H1 (cell line): ENCODE results near the gene ZNF595. TPM values are rescaled to one million over a fixed set of nuclear protein-coding genes. Genes with fewer than 3 reads are reported as not detected.

Experiments
- CTCF ChIA-PET: fragments of 300-600 bp; sonication (Branson Sonifier 250); formaldehyde crosslinking; loops from one replicate; lab custom pipeline; 2021; ENCODE audit not compliant: partially characterized antibody; lab: Charles Lee
- POLR2A ChIA-PET: fragments of 300-600 bp; sonication (Branson Sonifier 250); formaldehyde crosslinking; loops from one replicate; lab custom pipeline; 2021; ENCODE audit warnings: inconsistent platforms; ENCODE audit not compliant: partially characterized antibody; lab: Charles Lee
- DNase-seq, 2 experiments: peaks; one replicate each; pipeline versions ENCODE4 v3.0.0 to v3.0.0-alpha.2; 2010 to 2022; ENCODE audit warnings: low spot score in 2 of 2, low read depth in 1 of 2, mixed read lengths in 1 of 2
- FAIRE-seq: peaks from 2 replicates; lab custom pipeline; 2011; peaks lifted over from hg19 to GRCh38; lab: Jason Lieb, UNC
- H2AFZ ChIP-seq: 2 replicates; pipeline ENCODE4 v1.8.1; 2012; ENCODE audit warnings: low read length, inconsistent platforms
- H2AK5ac ChIP-seq: 2 replicates; pipeline ENCODE4 v1.6.1; 2013; ENCODE audit warnings: low read depth, low read length
- H2BK120ac ChIP-seq: replicated peaks from 2 replicates; pipeline ENCODE3; 2013; ENCODE audit warnings: low read depth, low read length, inconsistent platforms
- H2BK12ac ChIP-seq: 2 replicates; pipeline ENCODE4 v1.6.1; 2013; ENCODE audit warnings: low read depth, low read length
- H2BK15ac ChIP-seq: 2 replicates; pipeline ENCODE4 v1.6.1; 2013; ENCODE audit warnings: low read length
- H2BK20ac ChIP-seq: 2 replicates; pipeline ENCODE4 v1.6.1; 2013; ENCODE audit warnings: low read length
- H2BK5ac ChIP-seq: 2 replicates; pipeline ENCODE4 v1.6.1; 2013; ENCODE audit warnings: low read depth, low read length
- H3K14ac ChIP-seq: 2 replicates; pipeline ENCODE4 v1.6.1; 2013; ENCODE audit warnings: inconsistent platforms; ENCODE audit not compliant: insufficient read length
- H3K18ac ChIP-seq: 2 replicates; pipeline ENCODE4 v1.6.1; 2013; ENCODE audit warnings: low read length; ENCODE audit errors: extremely low read depth
- H3K23ac ChIP-seq: 2 replicates; pipeline ENCODE4 v1.6.1; 2013; ENCODE audit warnings: inconsistent platforms; ENCODE audit not compliant: insufficient read length
- H3K23me2 ChIP-seq: 2 replicates; pipeline ENCODE4 v1.6.1; 2013; ENCODE audit warnings: low read depth, low read length
- H3K27ac ChIP-seq: 2 replicates; pipeline ENCODE4 v1.6.1; 2011; ENCODE audit warnings: low read depth, low read length, inconsistent platforms
- H3K27me3 ChIP-seq, 4 experiments: replicated peaks in 1 of 4; 1 replicate in 1 of 4; 2 replicates in 3 of 4; pipeline versions ENCODE4 v1.6.1 to v1.8.1; 2011 to 2013; ENCODE audit warnings: low read length in 3 of 4, mild to moderate bottlenecking in 3 of 4, inconsistent platforms in 2 of 4, mixed read lengths in 2 of 4, moderate library complexity in 1 of 4; ENCODE audit not compliant: control insufficient read depth in 3 of 4, insufficient read depth in 3 of 4; ENCODE audit errors: extremely low read depth in 1 of 4
- H3K36me3 ChIP-seq, 4 experiments: 2 replicates each; pipeline versions ENCODE4 v1.6.1 to v1.8.1; 2011 to 2013; ENCODE audit warnings: mild to moderate bottlenecking in 4 of 4, low read length in 3 of 4, moderate library complexity in 2 of 4, control low read depth in 1 of 4, inconsistent platforms in 1 of 4; ENCODE audit not compliant: insufficient read depth in 4 of 4, control insufficient read depth in 2 of 4
- H3K4ac ChIP-seq: replicated peaks from 2 replicates; pipeline ENCODE3; 2013; ENCODE audit warnings: low read length, low read depth, mixed read lengths, inconsistent platforms; ENCODE audit not compliant: insufficient read length
- H3K4me1 ChIP-seq, 4 experiments: replicated peaks in 1 of 4; 1 replicate in 1 of 4; 2 replicates in 3 of 4; pipeline versions ENCODE4 v1.6.1 to v1.8.1; 2011 to 2013; ENCODE audit warnings: low read length in 3 of 4, inconsistent platforms in 2 of 4, mixed read lengths in 1 of 4; ENCODE audit not compliant: insufficient read depth in 4 of 4, control insufficient read depth in 3 of 4
- H3K4me2 ChIP-seq, 2 experiments: 2 replicates each; pipeline versions ENCODE4 v1.6.1 to v1.8.1; 2011 to 2013; ENCODE audit warnings: low read depth in 2 of 2, low read length in 2 of 2, control low read depth in 1 of 2, inconsistent platforms in 1 of 2, mild to moderate bottlenecking in 1 of 2; ENCODE audit not compliant: insufficient read depth in 1 of 2
- H3K4me3 ChIP-seq, 4 experiments: fragments of 200-600, 300-600 bp in 1 of 4; sonication (generic), shearing (Covaris generic), sonication (Bioruptor Twin) in 1 of 4; 2 replicates each; pipeline versions ENCODE4 v1.5.1 to v1.8.1; 2011 to 2016; ENCODE audit warnings: low read length in 4 of 4, low read depth in 3 of 4, control low read depth in 2 of 4, inconsistent platforms in 2 of 4, mild to moderate bottlenecking in 2 of 4, mixed read lengths in 1 of 4, moderate library complexity in 1 of 4; ENCODE audit not compliant: insufficient read depth in 2 of 4; ENCODE audit errors: extremely low read depth in 1 of 4
- H3K56ac ChIP-seq: replicated peaks from 2 replicates; pipeline ENCODE3; 2013; ENCODE audit warnings: low read depth, mild to moderate bottlenecking, mixed read lengths, low read length, inconsistent platforms; ENCODE audit not compliant: insufficient read length
- H3K79me1 ChIP-seq: 2 replicates; pipeline ENCODE4 v1.6.1; 2013; ENCODE audit warnings: low read depth, low read length, control low read depth
- H3K79me2 ChIP-seq, 2 experiments: 2 replicates each; pipeline versions ENCODE4 v1.6.1 to v1.8.1; 2012 to 2013; ENCODE audit warnings: low read length in 2 of 2, mild to moderate bottlenecking in 2 of 2, inconsistent platforms in 1 of 2; ENCODE audit not compliant: insufficient read depth in 2 of 2, control insufficient read depth in 1 of 2
- H3K9ac ChIP-seq, 4 experiments: replicated peaks in 1 of 4; 1 replicate in 1 of 4; 2 replicates in 3 of 4; pipeline versions ENCODE4 v1.6.1 to v1.8.1; 2011 to 2013; ENCODE audit warnings: low read depth in 3 of 4, low read length in 3 of 4, control low read depth in 2 of 4, mild to moderate bottlenecking in 2 of 4, moderate library complexity in 2 of 4, inconsistent platforms in 1 of 4; ENCODE audit errors: extremely low read depth in 1 of 4
- H3K9me3 ChIP-seq, 2 experiments: 2 replicates each; pipeline versions ENCODE4 v1.6.1 to v1.8.1; 2012 to 2013; ENCODE audit warnings: mild to moderate bottlenecking in 2 of 2, moderate library complexity in 2 of 2, control low read depth in 1 of 2, inconsistent platforms in 1 of 2, low read depth in 1 of 2, low read length in 1 of 2, mixed read lengths in 1 of 2; ENCODE audit not compliant: insufficient read depth in 2 of 2
- H4K20me1 ChIP-seq, 2 experiments: replicated peaks in 1 of 2; 2 replicates each; pipeline versions ENCODE3 to v1.8.1; 2011 to 2013; ENCODE audit warnings: inconsistent platforms in 2 of 2, low read length in 2 of 2, mild to moderate bottlenecking in 1 of 2; ENCODE audit not compliant: insufficient read depth in 2 of 2, control insufficient read depth in 1 of 2
- H4K5ac ChIP-seq: 2 replicates; pipeline ENCODE4 v1.6.1; 2013; ENCODE audit warnings: low read length, low read depth, mixed read lengths, inconsistent platforms; ENCODE audit not compliant: insufficient read length
- H4K8ac ChIP-seq: 2 replicates; pipeline ENCODE4 v1.8.0; 2013; ENCODE audit warnings: mild to moderate bottlenecking, moderate library complexity, low read length, inconsistent platforms; ENCODE audit not compliant: insufficient read depth; ENCODE audit errors: extremely low read depth
- H4K91ac ChIP-seq: replicated peaks from 2 replicates; pipeline ENCODE3; 2013; ENCODE audit warnings: low read length, mixed read lengths, inconsistent platforms; ENCODE audit not compliant: insufficient read length
- CBX8 ChIP-seq: fragments of 300-800, 300-1000 bp; sonication (generic); IDR thresholded peaks from 2 replicates; pipeline ENCODE4 v1.7.1; 2016; ENCODE audit warnings: low read depth, low read length, borderline replicate concordance
- CEBPB ChIP-seq: IDR thresholded peaks from 2 replicates; pipeline ENCODE4 v1.6.1; 2012; ENCODE audit warnings: low read depth, low read length
- CREB1 ChIP-seq: IDR thresholded peaks from 2 replicates; pipeline ENCODE4 v1.6.1; 2012; ENCODE audit warnings: inconsistent platforms
- E2F6 ChIP-seq: IDR thresholded peaks from 2 replicates; pipeline ENCODE4 v1.6.1; 2012; ENCODE audit warnings: inconsistent platforms
- KDM1A ChIP-seq: fragments of 200-600, 300-600 bp; sonication (generic); IDR thresholded peaks from 2 replicates; pipeline ENCODE4 v1.7.1; 2016; ENCODE audit warnings: mild to moderate bottlenecking, low read length, borderline replicate concordance
- RXRA ChIP-seq: IDR thresholded peaks from 2 replicates; pipeline ENCODE4 v1.6.1; 2011; ENCODE audit warnings: low read depth, mild to moderate bottlenecking, low read length, moderate library complexity; ENCODE audit not compliant: insufficient read depth
- SUZ12 ChIP-seq: fragments of 200-600 bp; sonication (generic); IDR thresholded peaks from 2 replicates; pipeline ENCODE4 v1.6.1; 2012; ENCODE audit warnings: mild to moderate bottlenecking, inconsistent platforms, low read length, moderate library complexity, mixed read lengths
- WGBS, 2 experiments: shearing (Covaris generic) in 1 of 2; methylation state at CpG; one replicate each; pipeline versions ENCODE4 v1.1.6 to v1.1.7; 2013 to 2015; ENCODE audit warnings: low lambda C conversion rate in 2 of 2, mixed read lengths in 2 of 2, inconsistent platforms in 1 of 2, low coverage in 1 of 2, missing lambda C conversion rate in 1 of 2; ENCODE audit not compliant: insufficient replicate concordance in 2 of 2, insufficient coverage in 1 of 2, insufficient read length in 1 of 2; ENCODE audit errors: extremely low coverage in 1 of 2, missing lambda C conversion rate in 1 of 2; 5-methylcytosine and 5-hydroxymethylcytosine counted together
- polyA plus RNA-seq, 7 experiments: library from polyadenylated mRNA; depleted of rRNA in 3 of 7; stranded (reverse) in 5 of 7; unstranded in 2 of 7; fragments of >200 nt in 5 of 7; fragments of 200-250 nt in 2 of 7; gene quantifications; 1 replicate in 5 of 7; 2 replicates in 1 of 7; 4 replicates in 1 of 7; pipeline versions ENCODE4 v1.2.1 to v1.2.3, GENCODE V29; 2011 to 2013; ENCODE audit warnings: missing spikeins in 2 of 7, mixed read lengths in 2 of 7
- total RNA-seq: library from RNA; stranded (reverse); fragmentation: NEBNext Ultra II Directional; extraction: Animal tissue kit (Norgen Biotek cat#: 25700); gene quantifications from 2 replicates; pipeline ENCODE4 v1.2.1, GENCODE V29; 2021

The ZNF595 gene
- total and polyA plus RNA-seq, 2 of the 8 experiments (the other 6 are each of a cell fraction or from before 2014, with no cell fraction given): 3.3 to 22.5 TPM

GRCh38 chr4:107083-107443 is 53.9 kb downstream of the ZNF595 start:
- no peak overlapping the region for H4K91ac ChIP-seq
- no peak overlapping the region for H3K14ac ChIP-seq
- H3K79me1 ChIP-seq: no peaks in the 10 kb centered on the region
- H3K79me2 ChIP-seq: no peaks in the 10 kb centered on the region
- DNase-seq (no peak), FAIRE-seq (no peak)
- no peak overlapping the region for H3K27ac ChIP-seq
- peak overlapping the region; percentile 64 to 73 for H3K4me2 ChIP-seq
- peaks cover 3 to 4% of the 10 kb centered on the region in 2 experiments for H4K20me1 ChIP-seq
- peaks cover 11 to 18% of the 10 kb centered on the region in 2 experiments for H3K9me3 ChIP-seq
- H2BK12ac ChIP-seq: no peak overlapping the region
- H4K5ac ChIP-seq: no peak overlapping the region
- H2BK20ac ChIP-seq: no peak overlapping the region
- no peak overlapping the region for H3K9ac ChIP-seq
- no peak overlapping the region for H2BK120ac ChIP-seq
- peak overlapping the region; percentile 16 to 65 (median 26); a peak in 6 of 8 replicates for H3K4me3 ChIP-seq
- peaks cover 40 to 61% (median 52%) of the 10 kb centered on the region in 4 experiments for H3K27me3 ChIP-seq
- H2BK5ac ChIP-seq: no peak overlapping the region
- no peak overlapping the region for H2AK5ac ChIP-seq
- no peak overlapping the region for H3K23ac ChIP-seq
- POLR2A ChIA-PET: no interaction called here
- peak overlapping the region; percentile 65; the same call in 1 of the 2 replicates for H2AFZ ChIP-seq
- H3K18ac ChIP-seq: no peak overlapping the region
- no peak overlapping the region for H3K4ac ChIP-seq
- peaks cover 0 to 2% (median under 1%) of the 10 kb centered on the region in 4 experiments; a peak in 2 of 7 replicates for H3K4me1 ChIP-seq
- H4K8ac ChIP-seq: no peak overlapping the region; the same call in 1 of the 2 replicates
- CTCF ChIA-PET: no interaction called here
- H2BK15ac ChIP-seq: no peak overlapping the region
- H3K23me2 ChIP-seq: peaks cover 1% of the 10 kb centered on the region; the same call in 1 of the 2 replicates
- no peak for TF ChIP-seq RXRA
- 0 out of 2 replicates have a peak, but pooled peaks have one; percentile 22 for TF ChIP-seq E2F6
- TF ChIP-seq CEBPB: 0 out of 2 replicates have a peak, but pooled peaks have one; percentile 28
- TF ChIP-seq CBX8: no peak
- no peak for TF ChIP-seq CREB1
- no peak for TF ChIP-seq KDM1A
- peak; percentile 93; the same call in 1 of the 2 replicates for TF ChIP-seq SUZ12
- TF ChIP-seq, all 59 proteins: peak for 3
- H3K36me3 ChIP-seq: peaks cover 0 to 4% (median 0%) of the 10 kb centered on the region in 4 experiments; a peak in 2 of 8 replicates
- WGBS, 2 experiments: 44% methylated on average over 14 of the region's 33 CpGs; no CpG with 5 or more reads in 1 of the 2 experiments
- no peak overlapping the region for H3K56ac ChIP-seq
